ENCODE results near the gene TEDDM1.

Gene TEDDM1

GRCh38 chr1:182376936-182377574, 23.4 kb downstream of the TEDDM1 start:
- DNase-seq: no peak

- DNase-seq: no peak
Observed at GRCh38 chr1:182374101-182374834, 26.2 kb downstream of the TEDDM1 start.

GRCh38 chr1:182370532-182370931, 29.9 kb downstream of the TEDDM1 start:
- DNase-seq: no peak

- no peak for DNase-seq
Observed at GRCh38 chr1:182368903-182369302, 31.6 kb downstream of the TEDDM1 start.

GRCh38 chr1:182368358-182368757, 32.1 kb downstream of the TEDDM1 start:
- DNase-seq: no peak

- DNase-seq: no peak
Observed at GRCh38 chr1:182367926-182368325, 32.5 kb downstream of the TEDDM1 start.

GRCh38 chr1:182366596-182366995, 33.9 kb downstream of the TEDDM1 start:
- no peak for DNase-seq

- no peak for DNase-seq
Observed at GRCh38 chr1:182359645-182360044, 40.8 kb downstream of the TEDDM1 start.

GRCh38 chr1:182357913-182358312, 42.6 kb downstream of the TEDDM1 start:
- DNase-seq: no peak

- no peak for DNase-seq
Observed at GRCh38 chr1:182357171-182357570, 43.3 kb downstream of the TEDDM1 start.

GRCh38 chr1:182355723-182356098, 44.8 kb downstream of the TEDDM1 start:
- no peak for DNase-seq

- no peak for DNase-seq
Observed at GRCh38 chr1:182351790-182352364, 48.6 kb downstream of the TEDDM1 start.

GRCh38 chr1:182350839-182351238, 49.6 kb downstream of the TEDDM1 start:
- no peak for DNase-seq

- DNase-seq: no peak
Observed at GRCh38 chr1:182348961-182349747, 51.3 kb downstream of the TEDDM1 start.
